Hematopoietic multipotent progenitor cell (in vitro differentiated cells): ENCODE measurements around the gene HSPBAP1. TPM values are rescaled to one million over a fixed set of nuclear protein-coding genes. Genes with fewer than 3 reads are reported as not detected.

Experiments used
- DNase-seq, 3 donors: peaks; one replicate each; pipeline ENCODE4 v3.0.0-alpha.2; 2011 to 2015; ENCODE audit warnings: low read depth in 2 of 3, low spot score in 2 of 3
- total RNA-seq: library from RNA; depleted of rRNA; stranded (reverse); fragments of >200 nt; gene quantifications from one replicate; pipeline ENCODE4 v1.2.3, GENCODE V29; 2012

The HSPBAP1 gene
- 5.7 TPM for total RNA-seq

- DNase-seq, result peak; percentile 78 to 93 (median 93)
These were observed at the start of gene HSPBAP1 for GRCh38 chr3:122793568-122794416. Gene HSPBAP1 (minus strand): TSS chr3:122793831. CDS start chr3:122793680, 151 bp downstream.

DNA sequence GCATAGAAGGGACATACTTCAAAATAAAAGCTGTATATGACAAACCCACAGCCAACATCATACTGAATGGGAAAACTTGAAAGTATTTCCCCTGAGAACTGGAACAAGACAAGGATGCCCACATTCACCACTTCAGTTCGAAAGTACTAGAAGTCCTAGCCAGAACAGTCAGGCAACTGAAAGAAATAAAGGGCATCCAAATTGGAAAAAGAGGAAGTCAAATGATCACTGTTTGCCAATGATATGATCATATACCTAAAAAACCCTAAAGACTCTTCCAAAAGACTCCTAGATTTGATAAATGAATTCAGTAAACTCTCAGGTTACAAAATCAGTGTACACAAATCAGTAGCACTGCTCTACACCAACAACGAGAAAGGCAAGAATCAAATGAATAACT is 42.0 kb upstream of the HSPBAP1 start:
- DNase-seq, result no peak

DNA sequence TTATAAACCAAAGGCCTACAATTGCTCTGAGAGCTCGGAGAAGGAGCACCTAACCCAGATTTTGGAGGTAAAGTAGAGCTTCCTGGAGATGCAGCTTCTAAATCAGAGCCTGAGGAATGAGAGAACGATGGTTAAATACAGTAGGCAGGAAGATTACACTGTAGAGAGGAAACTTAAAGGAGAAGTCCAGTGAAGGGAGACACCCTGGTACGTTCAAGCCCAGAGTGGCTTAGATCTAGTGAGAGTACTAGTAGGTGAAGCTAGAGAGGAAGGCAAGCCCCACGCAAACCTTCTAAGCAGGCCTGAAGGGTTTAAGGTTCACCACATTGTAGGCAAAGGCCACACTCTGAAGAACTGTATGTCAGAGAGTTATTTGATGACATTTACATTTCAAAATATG is 34.6 kb upstream of the HSPBAP1 start:
- no peak for DNase-seq

- no peak for DNase-seq
These were observed 32.6 kb upstream of the HSPBAP1 start for GRCh38 chr3:122826278-122826677.

DNA sequence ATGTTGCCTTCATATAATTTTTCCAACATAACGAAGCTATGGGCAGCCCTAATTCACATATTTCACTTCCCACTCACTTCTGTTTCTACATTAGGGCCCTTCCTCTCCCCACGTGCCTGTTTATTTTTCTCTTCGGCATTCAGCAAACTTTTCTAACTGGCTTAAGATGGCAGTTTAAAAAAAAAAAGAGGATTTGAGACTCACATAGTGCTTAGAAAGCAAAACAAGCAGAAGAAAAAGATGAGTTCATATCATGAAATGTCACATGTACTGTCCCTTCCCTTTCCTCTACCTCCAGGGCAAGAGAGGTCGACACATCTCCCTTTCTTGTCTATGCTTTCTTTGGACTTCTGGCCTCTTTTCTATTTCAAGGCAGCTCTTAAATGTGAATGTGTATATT is 31.8 kb upstream of the HSPBAP1 start:
- DNase-seq, result no peak

DNA sequence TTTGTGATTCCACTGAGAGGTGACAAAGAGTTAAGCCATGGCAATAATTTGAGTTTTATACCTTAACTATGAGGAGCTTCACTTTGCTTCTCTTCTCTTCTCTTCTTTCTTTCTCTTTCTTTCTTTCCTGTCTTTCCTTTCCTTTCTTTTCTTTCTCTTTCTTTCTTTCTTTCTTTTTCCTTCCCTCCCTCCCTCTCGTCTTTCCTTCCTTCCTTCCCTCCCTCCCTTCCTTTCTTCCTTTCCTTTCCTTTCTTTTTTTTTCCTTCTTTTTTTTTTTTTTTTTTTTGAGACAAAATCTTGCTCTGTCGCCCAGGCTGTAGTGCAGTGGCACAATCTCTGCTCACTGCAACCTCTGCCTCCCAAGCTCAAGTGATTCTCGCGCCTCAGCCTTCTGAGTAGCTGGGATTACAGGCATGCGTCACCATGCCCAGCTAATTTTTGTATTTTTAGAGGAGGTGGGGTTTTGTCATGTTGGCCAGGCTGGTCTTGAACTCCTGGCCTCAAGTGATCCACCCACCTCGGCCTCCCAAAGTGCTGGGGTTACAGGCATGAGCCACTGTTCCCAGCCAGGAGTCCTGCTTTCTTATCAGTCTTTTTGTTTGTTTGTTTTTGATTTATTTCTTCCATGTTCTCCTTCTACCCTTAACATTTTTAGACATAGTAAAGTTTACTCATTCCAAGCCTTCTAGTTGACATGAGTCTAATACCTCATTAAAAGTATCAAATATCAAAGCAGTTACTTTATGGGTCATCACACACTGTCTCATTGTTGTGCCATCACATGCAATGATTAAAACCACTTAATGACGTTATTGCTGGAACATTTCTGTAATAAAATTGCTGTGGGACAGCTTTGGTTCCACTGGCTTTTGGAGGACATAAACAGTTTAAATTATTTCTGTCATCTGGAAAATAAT is 31.1 kb upstream of the HSPBAP1 start:
- no peak for DNase-seq

DNA sequence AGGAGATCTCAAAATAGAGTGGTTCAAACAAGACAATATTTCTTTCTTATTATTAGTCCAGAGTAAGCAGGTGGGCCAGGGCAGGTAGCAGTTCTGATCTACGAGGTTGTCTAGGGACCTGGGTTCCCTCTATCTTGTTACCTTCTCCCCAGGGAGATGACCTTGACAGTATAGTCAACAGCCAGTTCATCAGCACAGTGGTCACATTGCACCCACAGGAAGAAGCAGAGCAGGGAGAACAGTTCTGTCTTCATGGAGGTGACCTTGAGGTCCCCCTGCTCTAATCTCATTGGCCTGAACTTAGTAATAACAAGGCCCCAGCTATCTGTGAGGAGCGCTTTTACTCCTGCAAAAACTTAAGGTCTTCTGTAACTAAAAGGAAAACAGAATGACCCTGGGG is 23.0 kb upstream of the HSPBAP1 start:
- no peak for DNase-seq

GRCh38 chr3:122810734-122811133 is 17.1 kb upstream of the HSPBAP1 start:
- no peak for DNase-seq

GRCh38 chr3:122803977-122804376 is 10.3 kb upstream of the HSPBAP1 start:
- no peak for DNase-seq

DNA sequence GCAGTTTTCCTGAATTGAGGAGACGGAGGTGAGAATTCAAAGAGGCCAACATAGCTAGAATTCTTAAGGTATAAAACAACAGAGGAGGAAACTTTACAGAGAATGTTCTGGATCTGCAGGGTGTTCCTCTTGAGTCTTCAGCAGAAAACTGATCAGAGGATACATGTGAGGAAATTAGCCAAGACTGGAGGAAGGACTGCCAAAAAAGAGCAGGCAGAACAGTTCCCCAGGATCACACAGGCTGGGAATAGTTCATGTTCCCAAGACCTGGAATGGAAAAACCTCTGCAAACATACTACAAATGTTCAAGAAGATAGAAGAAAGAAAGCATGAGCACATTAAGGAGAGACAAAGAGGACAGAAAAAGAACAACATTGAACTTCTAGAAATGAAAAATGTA is 8.7 kb upstream of the HSPBAP1 start:
- no peak for DNase-seq

DNA sequence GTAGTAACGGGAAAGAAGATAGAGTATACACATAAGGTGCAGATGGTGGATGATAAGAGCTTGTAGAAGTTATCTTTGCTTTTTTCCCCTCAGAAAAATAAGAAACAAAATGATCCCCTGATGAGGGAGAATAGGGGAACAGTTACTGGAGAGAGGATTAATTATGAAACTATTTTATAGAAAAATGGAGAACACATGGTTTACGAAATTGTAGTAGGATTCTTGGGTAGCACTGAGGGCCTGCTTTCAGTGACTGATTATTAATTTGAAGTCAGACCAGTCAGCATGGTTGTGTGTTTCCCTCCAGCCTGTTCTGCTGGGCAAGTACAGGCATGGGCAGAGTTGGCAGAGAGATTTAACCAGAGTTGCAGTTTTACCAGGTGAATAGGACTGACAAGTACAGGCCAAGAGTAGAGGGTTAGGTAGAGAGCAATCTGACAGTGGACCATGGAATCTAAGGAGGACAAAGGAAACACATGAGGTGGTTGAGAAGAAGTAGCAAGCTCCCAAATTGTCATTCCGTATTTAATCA is 7.1 kb upstream of the HSPBAP1 start:
- DNase-seq, result no peak

DNA sequence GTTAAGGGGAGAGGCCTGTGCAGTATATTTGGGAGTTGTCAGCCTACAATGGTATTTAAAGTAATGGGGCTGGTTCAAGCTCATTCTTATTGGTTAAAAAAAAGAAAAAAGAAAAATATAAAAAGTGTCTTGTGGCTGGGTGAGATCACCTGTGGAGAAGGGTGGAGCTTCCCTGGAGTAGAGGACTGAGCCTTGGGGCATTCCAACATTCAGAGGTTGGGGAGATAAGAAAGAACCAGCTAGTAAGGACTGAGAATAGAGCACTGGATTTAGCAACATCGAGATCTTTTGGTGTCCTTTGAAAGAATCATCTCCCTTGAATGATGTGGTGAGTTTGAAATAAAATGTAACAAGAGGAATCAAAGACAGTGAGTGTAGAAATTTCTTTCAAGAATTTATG is 6.4 kb upstream of the HSPBAP1 start:
- DNase-seq, result no peak

DNA sequence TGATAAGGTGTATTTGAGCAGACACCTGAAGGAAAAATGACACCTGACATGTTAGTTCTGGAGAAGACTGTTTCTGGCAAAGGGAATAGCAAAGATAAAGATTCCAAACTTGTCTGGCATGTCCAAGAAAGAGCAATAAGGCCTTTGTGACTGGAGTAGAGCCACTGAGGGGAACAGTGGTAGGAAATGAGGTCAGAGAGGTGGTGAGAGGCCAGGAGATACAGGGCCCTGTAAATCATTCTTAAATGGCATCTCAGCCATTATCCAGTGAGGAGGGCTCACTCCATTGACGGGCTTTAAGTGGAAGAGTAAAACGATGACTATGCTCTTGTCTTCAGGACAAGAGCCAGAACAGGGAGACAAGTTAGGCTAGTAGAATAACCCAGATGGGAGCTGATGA is 5.7 kb upstream of the HSPBAP1 start:
- no peak for DNase-seq

- no peak for DNase-seq
These were observed 3.7 kb upstream of the HSPBAP1 start for GRCh38 chr3:122797291-122797690.

DNA sequence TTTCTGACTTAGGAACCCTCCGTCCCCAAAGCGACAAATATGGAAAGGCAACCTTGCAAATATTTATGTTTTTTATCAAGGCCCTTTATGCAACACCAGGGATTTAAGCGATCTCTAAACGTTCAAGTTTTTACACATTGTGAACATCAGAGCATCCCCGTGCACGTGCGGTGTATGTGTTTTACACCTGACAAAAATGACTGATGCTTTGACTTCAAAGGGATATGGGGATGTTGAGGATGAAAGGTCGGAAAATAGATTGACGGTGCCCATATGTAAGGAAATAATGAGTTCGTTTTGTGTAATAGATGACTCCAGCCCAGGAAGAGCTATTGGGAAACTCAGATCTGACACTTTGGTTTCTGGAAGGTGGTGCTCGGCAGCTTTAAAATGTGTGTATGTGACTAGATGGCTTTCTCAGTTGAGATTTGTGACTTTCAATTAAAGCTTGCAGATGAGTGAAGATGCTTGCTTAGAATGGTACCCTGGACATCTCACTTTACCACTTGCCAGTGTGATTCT is 2.1 kb upstream of the HSPBAP1 start:
- peak in 1 of 3 donors; percentile 0 for DNase-seq

DNA sequence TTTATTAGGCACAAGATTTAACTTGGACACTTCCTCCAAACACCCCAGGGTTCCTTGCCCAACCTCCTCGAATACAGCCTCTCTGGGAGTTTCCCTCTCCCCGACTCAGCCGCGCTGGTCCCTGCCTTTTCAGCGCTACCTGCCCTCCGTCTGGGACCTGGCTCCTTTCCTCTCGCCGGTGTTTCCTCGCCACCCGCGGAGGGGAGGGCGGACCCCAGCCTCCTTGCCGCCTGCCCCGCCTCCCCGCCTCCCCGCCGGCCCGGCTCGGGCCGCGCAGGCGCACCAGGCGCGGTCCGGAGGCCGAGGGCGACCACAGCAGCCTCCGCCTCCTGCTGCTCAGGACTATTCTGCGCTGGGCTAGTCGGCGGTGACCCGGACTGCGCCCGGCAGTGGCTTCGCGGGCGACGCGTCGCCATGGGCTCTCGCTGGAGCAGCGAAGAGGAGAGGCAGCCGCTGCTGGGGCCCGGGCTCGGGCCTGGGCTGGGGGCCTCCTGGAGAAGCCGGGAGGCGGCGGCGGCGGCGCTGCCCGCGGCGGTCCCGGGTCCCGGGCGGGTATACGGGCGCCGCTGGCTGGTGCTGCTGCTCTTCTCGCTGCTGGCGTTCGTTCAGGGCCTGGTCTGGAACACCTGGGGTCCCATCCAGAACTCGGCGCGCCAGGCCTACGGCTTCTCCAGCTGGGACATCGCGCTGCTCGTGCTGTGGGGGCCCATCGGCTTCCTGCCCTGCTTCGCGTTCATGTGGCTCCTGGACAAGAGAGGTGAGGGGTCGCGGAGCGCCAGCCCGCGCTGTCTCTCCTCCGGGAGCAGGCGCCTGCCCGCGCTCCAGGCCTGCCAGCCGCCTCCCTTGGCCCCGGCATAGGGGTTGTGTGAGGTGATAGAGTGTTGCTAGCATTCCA is 1.4 kb upstream of the HSPBAP1 start, which contains the start of gene SLC49A4:
Gene SLC49A4, plus strand, starts transcription at position 291 of the 895 bp plus-strand sequence. Its CDS starts 124 bp downstream, at position 415.
- DNase-seq, result peak; percentile 53 to 71 (median 70)

DNA sequence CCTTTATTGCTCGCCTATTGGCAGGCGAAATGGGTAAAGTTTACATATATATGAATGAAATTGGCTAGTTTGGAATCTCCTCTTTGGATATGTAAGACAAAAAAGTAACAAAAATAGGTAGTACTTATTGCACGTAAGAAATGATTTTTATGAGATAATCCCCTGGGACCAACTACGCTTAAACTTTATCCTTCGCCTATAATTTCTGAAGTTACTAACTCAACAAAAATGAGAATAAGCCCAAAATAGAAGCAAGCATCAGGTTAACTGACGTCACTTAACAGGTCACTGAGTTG is 800 bp upstream of the HSPBAP1 start:
- no peak for DNase-seq

GRCh38 chr3:122789585-122790273 is 3.9 kb downstream of the HSPBAP1 start:
- DNase-seq, result no peak

DNA sequence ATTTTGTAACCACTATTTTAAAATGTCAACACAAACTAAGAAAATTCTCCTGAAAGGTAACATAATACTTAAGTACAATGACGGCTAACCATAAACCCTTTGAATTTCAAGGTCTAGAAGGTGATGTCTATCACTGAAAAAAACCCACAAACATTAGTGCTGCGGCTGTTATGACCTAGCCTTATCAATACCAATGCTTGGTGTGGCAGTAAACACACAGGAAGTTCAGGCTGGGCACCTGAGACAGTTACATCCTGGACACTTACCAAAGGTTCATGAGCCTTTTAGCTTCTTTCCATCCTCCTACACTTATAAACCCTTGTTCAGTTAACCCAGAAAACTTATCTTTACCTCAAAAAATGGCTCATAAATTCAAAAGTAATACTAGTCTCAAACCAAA is 5.8 kb downstream of the HSPBAP1 start:
- DNase-seq, result no peak

DNA sequence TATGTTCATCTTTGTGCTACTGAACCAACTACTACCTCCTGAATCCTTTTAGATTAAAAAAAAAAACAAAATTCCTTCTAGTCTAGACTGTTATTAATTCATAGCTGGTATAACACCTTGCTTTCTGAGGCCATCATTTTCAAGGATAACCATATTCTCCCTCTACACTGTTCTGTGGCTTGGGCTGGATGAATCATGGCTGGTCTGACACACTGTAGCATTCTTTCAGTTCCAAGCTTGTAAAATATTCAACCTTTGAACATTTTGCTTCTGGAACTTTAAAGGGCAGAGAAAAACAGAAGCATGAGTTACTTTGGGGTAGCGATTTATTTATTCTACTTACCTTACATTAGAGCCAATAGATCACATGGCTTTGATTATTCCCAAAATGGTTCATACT is 7.6 kb downstream of the HSPBAP1 start:
- no peak for DNase-seq
